ENCODE data around the gene EXOC4.

DNA sequence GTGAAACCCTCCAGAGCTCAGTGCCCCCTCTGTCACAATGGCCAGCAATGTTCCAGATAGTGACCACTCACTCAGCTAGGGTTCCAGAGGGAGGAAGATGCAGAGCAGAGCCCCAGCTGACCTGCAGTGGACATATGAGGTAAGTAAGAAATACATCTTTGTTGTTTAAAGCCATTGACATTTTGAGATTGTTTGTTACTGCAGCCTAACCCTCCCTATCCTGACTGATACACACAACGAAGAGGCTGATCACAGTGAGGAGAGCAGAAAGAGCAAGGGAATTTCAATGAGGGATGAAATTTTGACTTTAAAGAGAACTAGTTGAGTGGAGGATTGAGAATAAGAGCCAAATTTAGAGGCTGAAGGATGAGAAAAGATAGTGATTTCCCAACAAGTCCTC lies 822.9 kb downstream of the EXOC4 start:
- TF ChIP-seq CTCF (IDR thresholded peaks at IDR 0.05) (no peak), POLR2AphosphoS5 (IDR thresholded peaks at IDR 0.05) (no peak), EP300 (IDR thresholded peaks at IDR 0.05) (no peak), POLR2A (IDR thresholded peaks at IDR 0.05) (no peak)
